Right renal pelvis (tissue), 4 donors: Measurements from ENCODE around the gene EWSR1. TPM values are rescaled to one million over a fixed set of nuclear protein-coding genes. Genes with fewer than 3 reads are reported as not detected.
"Not testable (repeated sequence)": the region's sequence is repeated elsewhere in the genome, so short reads cannot be mapped to it uniquely, and the experiment has no call there.

ENCODE experiments used
- DNase-seq, 4 donors: peaks; one replicate each; pipeline ENCODE4 v3.0.0-alpha.2; 2013; ENCODE audit warnings: low read depth in 4 of 4, low spot score in 3 of 4, missing footprints in 1 of 4
- polyA plus RNA-seq, 4 donors: library from polyadenylated mRNA; unstranded; fragments of 120-200 nt; gene quantifications; one replicate each; pipeline ENCODE4 v1.2.1, GENCODE V29; 2013; ENCODE audit not compliant: insufficient read length in 4 of 4

EWSR1 gene, protein sequence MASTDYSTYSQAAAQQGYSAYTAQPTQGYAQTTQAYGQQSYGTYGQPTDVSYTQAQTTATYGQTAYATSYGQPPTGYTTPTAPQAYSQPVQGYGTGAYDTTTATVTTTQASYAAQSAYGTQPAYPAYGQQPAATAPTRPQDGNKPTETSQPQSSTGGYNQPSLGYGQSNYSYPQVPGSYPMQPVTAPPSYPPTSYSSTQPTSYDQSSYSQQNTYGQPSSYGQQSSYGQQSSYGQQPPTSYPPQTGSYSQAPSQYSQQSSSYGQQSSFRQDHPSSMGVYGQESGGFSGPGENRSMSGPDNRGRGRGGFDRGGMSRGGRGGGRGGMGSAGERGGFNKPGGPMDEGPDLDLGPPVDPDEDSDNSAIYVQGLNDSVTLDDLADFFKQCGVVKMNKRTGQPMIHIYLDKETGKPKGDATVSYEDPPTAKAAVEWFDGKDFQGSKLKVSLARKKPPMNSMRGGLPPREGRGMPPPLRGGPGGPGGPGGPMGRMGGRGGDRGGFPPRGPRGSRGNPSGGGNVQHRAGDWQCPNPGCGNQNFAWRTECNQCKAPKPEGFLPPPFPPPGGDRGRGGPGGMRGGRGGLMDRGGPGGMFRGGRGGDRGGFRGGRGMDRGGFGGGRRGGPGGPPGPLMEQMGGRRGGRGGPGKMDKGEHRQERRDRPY
- polyA plus RNA-seq = 100 to 1,000 TPM; 281 to 341 (median 320) TPM

DNA sequence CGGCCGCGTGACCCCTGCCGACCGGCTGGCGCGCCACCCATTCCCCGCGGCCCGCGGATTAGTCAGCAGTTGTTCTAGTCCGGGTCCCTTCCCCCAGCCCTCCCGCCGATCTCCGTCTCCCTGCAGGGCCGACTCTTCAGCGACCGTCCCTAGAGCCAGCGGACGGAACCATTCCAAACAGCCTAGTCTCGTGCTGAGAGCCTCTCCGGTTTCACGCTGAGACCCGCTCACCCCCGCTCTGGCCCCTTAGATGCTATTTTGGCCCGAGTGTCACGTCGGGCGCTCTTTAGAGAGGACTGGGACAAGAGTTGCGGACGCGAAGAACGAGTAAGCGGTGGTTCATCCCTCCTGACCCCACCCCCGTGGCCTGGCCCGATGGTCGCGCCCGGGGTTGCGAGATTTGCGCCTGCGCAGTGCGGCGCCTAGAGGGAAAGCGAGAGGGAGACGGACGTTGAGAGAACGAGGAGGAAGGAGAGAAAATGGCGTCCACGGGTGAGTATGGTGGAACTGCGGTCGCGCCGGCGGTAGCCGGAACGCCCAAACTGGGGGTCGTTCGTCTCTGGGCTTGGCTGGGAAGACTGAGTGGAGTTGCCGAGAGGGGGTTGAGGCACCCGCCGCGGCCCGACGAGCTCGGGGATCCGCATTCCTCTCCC is at the start of gene EWSR1, which contains the start of gene RHBDD3:
Gene EWSR1 (plus strand): TSS at position 411 of the 653 bp plus-strand sequence. CDS start 69 bp downstream, at position 480.
Gene RHBDD3 (minus strand): TSS at position 124 of the 653 bp plus-strand sequence. CDS start 2,355 bp downstream, outside the sequence.
- peak; percentile 89 to 99 (median 90) for DNase-seq

DNA sequence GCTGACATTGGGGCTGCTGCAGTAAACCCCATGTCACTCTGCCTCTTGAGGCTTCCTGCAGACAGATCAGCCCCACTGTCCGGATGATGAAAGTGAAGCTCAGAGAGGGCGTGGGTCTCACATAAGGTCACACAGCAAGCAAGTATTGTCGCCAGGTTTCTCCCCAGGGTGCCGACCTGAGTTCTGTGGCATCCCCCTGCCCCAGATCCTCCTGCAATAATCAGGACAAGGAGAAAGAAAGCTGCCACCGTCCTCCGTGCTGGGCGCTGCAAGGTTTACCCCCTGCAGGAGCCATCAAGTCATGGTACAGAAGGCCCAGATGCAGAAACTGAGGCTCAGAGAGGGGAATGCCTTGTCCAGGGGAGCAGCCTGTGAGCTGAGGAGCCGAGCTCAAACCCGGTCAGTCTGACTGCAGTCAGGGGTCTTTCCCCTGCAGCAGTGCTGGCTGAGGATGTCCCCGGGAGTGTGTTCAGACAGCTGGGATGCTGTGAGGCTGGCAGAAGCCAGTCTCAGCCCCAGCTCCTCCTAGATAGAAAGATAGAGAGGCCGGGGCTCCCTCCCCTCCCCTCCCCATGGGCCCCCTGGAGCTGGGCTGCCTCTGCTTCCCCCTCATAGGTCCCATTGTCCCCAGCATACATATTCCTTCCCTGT is 49.2 kb upstream of the EWSR1 start:
- DNase-seq = no peak

GRCh38 chr22:29219409-29219782 is 48.7 kb upstream of the EWSR1 start:
- DNase-seq = not testable (repeated sequence)

DNA sequence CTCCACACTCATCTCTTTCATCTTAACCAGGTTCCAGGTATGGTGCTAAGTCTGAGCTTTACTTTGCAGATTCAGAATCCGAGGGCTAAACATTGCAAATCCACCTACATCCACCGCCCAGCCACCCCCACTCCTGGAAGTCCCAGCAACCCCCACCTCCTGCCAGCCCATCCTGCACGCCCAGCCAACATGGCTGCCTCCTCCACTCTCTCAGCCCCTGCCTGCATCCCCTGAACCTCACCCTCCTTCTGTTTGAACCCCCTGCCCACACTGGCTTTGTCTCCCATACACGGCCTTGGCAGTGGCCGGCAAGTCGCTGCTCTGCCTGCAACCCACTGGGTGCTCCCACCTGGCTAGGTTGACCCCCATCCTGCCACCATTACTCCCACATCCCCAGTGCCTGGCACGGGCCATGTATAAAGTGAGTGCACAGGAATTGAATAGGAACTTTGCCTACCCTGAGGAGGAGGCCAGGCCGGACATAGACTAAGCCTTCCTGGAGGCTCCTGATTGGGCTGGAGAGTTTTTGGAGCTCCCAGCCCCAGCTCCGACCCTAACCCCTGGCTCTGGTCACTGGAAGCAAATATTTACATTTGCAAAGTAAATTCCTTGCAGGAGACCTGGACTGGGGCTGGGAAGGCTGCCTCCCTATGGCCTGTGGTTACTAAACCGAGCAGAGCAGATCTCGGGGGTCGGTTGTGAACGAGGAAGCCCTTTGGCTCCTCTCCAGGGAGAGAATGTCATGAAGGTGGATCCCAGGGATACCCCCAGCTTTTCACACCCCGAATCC is 48.0 kb upstream of the EWSR1 start:
- DNase-seq = no peak

DNA sequence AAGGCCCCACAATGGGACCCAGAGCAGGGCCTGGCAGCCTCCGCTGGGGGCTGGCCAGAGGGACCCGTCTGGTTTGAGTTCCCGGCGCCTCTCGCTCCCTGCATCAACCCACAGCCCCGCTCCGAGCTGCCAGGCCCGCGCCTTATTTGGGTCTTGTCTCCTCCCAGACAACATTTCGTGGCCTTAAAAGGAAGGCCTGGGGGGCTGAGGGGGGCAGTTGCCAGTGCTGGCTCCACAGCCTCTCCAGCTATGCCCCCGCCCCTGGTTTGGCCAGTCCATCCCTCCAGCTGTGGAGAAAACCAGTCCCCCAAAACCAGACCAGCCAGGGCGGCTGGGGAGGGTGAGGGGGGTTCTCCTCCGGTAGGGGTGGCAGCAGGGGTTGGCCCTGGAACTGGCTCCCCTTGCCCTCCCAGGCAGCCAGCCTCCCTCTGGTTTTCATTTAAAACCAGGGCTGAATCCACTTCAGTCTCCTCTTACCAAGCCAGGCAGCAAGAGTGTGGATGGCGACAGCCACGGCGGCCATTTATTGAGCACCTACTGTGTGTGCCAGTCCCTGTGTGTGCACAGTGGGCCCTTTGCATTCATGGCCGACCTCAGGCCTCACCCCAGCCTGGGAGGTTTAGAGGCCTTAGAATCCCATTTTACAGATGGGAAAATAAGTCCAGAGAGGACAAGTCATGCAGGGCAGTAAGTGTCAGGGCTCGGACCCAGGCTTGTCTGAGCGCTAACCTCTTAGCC is 43.8 kb upstream of the EWSR1 start:
- no peak for DNase-seq

DNA sequence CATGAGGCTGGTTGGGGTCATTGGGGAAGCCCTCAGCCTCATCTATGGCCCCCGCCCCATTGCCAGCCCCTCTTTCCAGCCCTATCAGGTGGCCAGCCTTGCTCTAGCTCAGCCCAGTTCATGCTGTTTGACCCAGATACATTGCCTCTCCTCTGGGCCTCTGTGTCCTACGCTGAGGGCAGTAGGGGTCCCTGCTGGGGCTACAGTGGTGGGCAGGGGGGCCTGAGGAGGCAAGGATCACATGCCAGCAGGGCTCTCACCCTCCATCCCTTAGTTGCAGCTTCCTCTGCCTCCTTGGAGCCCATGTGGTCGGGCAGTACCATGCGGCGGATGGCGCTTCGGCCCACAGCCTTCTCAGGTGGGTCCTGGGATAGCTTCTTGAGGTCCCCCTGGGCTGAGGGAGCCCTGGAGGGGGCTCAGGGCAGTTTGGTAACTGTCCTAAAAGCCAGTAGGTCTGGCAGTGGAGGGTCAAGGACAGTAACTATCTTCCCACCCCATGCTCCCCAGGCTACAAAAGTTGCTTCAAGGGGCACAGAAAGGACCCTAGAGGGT is 43.1 kb upstream of the EWSR1 start:
- no peak for DNase-seq

DNA sequence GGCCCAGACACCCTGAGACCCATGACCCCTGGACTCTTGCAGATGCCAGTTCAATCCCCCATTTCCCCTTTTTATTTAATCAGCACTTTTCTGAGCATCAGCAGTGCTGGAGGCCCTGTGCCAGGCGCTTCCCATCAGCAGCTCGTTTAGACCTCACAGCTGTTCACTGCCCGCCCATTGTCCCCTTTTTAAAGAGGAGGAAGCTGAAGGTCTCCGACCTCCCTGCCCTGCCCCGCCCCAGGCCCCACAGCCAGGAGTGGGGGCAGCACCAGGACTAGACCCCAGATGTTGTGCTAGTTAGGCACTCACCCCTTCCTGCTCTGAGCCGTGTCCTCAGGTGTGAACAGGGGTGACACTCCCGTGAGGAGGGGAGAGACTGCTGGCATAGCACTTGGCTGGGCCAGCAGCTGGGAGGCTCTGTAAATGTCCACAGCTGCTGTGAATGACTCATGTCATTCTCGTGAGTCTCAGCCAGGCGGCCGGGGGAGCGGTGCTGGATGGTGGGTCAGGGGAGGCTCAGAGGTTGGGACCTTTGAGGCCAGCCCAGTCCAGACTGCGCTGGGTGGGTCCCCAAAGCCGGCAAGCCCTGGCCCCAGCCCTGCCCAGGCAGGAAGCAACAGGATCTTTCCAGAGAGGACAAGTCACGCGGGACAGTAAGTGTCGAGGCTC is 42.5 kb upstream of the EWSR1 start:
- DNase-seq = no peak

DNA sequence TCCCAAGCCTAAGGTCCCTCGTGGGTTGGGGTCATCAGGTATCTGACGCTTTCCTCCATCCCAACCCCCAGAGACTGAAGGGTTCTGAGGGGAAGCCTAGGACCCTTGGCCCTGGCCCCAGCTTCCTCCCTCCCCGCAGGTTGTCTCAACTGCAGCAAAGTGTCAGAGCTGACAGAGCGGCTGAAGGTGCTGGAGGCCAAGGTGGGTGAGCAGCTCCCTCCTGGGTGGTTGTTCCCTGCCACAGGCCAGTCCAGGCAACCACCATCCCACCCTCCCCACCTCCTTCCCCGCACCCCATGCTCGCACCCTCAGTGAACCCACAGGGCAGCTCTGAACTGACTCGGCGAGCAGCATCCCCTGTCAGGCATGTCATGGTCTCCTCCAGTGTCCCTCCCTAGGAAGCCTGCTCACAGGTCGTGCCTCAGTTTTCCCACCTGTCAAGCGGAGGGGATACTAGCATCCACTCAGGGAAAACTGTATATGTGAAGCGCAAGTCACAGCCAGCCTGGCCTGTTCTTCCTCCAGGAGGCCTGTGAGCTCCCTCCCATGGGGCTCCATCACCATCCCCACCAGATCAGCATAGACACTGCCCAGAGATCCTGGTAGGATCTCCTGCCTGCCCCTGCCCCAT is 41.6 kb upstream of the EWSR1 start:
- no peak for DNase-seq

DNA sequence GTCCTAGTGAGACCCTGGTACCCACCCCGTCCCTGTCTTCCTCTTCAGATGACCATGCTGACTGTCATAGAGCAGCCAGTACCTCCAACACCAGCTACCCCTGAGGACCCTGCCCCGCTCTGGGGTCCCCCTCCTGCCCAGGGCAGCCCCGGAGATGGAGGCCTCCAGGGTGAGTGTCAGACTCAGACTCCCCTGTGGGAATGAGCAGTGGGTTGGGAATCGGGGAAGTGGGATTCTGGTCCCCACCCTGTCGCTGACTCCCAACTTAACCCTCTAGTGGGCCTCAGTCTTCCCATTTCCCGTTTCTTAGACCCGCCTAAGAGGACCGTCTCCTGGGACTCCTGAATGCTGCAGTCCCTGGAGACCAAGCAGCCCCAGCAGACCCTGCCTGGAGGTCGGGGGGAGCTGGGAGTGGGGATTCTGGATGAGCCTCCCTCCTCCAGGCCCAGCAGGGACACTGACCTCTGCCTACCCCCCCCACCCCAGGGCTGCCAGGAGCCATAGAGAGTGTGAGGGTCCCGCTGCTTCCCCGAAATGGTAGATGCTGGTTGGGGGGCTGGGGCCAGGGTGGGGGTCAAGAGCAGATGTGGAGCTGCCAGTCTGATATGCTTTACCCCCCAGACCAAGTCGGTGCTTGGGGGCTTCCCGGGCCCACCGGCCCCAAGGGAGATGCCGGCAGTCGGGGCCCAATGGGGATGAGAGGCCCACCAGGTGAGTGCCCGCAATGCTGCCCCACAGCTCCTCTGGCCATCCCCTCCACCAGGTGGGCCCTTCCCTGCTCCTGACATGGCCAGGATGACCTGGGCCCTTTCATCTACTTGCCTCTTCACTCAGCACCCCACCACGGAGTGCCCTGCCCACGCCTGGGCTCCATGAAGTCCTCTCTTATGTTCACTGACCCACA is 36.8 kb upstream of the EWSR1 start:
- no peak for DNase-seq

DNA sequence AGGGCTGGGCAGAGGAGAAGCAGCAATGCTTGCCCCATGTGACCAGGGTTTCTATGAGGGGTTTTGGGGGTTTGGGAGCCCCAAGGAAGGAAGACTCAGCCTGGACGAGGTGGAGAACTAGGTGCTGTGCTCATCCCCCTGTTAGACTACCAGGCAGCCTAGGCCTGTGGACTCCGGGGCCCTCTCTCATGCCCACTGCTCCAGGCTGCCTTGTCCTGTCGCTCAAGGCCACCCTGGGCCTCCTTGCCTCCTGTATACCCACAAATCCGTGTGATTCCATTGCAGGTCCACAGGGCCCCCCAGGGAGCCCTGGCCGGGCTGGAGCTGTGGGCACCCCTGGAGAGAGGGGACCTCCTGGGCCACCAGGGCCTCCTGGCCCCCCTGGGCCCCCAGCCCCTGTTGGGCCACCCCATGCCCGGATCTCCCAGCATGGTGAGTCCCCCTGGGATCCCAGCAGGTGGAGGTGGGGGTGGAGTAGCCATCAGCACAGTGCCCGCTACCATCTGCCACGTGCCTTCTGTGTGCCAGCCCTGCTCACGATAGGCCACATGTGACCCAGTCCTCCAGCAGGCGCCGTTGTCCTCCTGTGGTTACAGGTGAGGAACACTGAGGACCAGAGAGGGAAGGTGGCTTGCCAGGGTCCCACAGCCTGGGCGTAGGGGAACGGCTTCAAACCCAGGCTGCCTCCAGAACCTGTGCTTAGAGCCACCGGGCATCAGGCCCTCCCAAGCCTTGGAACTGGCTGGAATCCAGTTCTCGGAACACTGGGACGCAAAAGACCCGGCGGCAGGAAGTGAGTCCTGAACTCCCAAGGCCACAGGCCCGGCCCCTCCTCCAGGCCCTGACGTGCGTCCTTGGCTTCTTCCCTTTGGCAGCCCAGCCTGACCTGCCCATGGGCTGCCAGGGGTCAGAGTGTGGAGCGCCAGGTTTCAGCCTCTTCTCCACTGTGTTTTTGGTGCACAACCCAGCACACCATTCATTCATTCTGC is 35.8 kb upstream of the EWSR1 start:
- no peak for DNase-seq

DNA sequence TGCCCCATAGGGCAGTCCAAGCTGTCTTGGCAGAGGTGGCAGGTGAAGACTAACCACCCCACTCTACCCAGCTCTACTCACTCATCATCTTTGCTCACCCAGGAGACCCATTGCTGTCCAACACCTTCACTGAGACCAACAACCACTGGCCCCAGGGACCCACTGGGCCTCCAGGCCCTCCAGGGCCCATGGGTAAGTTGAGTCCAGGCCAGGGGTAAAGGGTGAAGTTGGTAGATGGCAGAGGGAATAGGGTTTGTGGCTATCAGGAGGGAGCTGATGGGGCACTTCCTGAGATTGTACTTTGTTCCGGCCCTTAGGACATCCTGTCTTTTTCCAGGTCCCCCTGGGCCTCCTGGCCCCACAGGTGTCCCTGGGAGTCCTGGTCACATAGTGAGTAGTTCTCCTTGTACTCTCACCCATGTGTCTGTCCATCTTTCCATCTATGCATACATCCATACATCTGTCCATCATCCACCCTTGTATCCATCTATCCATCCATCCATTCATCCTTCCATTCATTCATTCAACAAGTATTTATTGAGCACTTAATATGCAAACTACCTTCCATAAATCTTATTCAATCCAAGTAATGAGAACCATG is 34.7 kb upstream of the EWSR1 start:
- no peak for DNase-seq

DNA sequence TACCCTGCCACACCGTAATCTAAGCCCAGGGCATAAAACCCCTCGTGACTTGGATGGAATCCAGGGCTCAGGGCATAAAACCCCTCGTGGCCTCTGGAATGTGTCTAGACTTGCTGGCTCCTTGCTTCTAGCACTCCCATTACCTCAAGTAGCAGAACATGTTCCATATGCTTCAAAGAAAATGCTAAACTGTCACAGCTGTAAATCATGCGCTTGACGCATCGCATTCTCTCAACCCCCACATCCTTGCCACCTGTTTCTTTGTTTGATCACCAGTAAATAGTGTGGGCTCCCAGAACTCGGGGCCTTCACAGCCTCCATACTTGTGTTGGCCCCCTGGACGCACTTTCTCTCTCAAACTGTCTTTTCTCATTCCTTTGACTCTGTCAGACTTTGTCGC is 27.6 kb upstream of the EWSR1 start:
- DNase-seq = not testable (repeated sequence)

- no peak for DNase-seq
These were observed 24.1 kb upstream of the EWSR1 start for GRCh38 chr22:29243874-29244446.

GRCh38 chr22:29244785-29245625 is 23.1 kb upstream of the EWSR1 start:
- DNase-seq = no peak
